K562 (cell line): ENCODE results near the gene P3H4. TPM values are rescaled to one million over a fixed set of nuclear protein-coding genes. Genes with fewer than 3 reads are reported as not detected.
A peak's percentile ranks its signal among the peaks of the same experiment; 100 is the strongest.

ENCODE experiments used
- ARHGAP35 ChIP-seq: fragments of 450-650 bp; IDR thresholded peaks from 2 replicates; pipeline ENCODE4 v1.6.1; 2018; ENCODE audit not compliant: partially characterized antibody
- BHLHE40 ChIP-seq: IDR thresholded peaks from 2 replicates; pipeline ENCODE4 v1.6.1; 2011; ENCODE audit warnings: low read length, improper control_type of control experiment
- HIVEP1 ChIP-seq: fragments of 250-450 bp; sonication (Bioruptor Pico); IDR thresholded peaks from 2 replicates; pipeline ENCODE4 v1.4.0; 2020; ENCODE audit warnings: mild to moderate bottlenecking
- HNRNPL ChIP-seq: fragments of 200-400 bp; formaldehyde crosslinking; IDR thresholded peaks from 2 replicates; pipeline ENCODE4 v1.6.1; 2017; ENCODE audit warnings: low read depth, mild to moderate bottlenecking, low read length
- KDM5B ChIP-seq: fragments of 200-600 bp; sonication (generic); IDR thresholded peaks from 2 replicates; pipeline ENCODE4 v1.6.1; 2012; ENCODE audit warnings: low read depth, mild to moderate bottlenecking, moderate library complexity, low read length, control low read depth, inconsistent platforms; ENCODE audit not compliant: insufficient replicate concordance
- MAX ChIP-seq: sonication (generic); formaldehyde crosslinking; IDR thresholded peaks from 2 replicates; pipeline ENCODE4 v1.9.0; 2022; ENCODE audit warnings: mild to moderate bottlenecking, missing genetic modification reagents
- NBN ChIP-seq: fragments of 450-650 bp; IDR thresholded peaks from 2 replicates; pipeline ENCODE4 v1.6.1; 2016; ENCODE audit warnings: low read depth, mild to moderate bottlenecking
- PML ChIP-seq: IDR thresholded peaks from 2 replicates; pipeline ENCODE4 v1.6.1; 2012; ENCODE audit warnings: low read length, inconsistent platforms
- RAD21 ChIP-seq, 2 experiments: fragments of 250-450 bp in 1 of 2; fragments of 450-650 bp in 1 of 2; sonication (Bioruptor Pico) in 1 of 2; formaldehyde crosslinking in 1 of 2; IDR thresholded peaks in 1 of 2; conservative IDR thresholded peaks in 1 of 2; 2 replicates each; pipeline versions ENCODE4 v1.4.0 to v1.8.0; 2020 to 2022; ENCODE audit warnings: mild to moderate bottlenecking in 2 of 2, moderate library complexity in 1 of 2
- SAFB ChIP-seq: fragments of 200-400 bp; formaldehyde crosslinking; IDR thresholded peaks from 2 replicates; pipeline ENCODE4 v1.6.1; 2017; ENCODE audit warnings: low read depth, low read length, borderline replicate concordance
- SMARCE1 ChIP-seq: fragments of 450-650 bp; IDR thresholded peaks from 2 replicates; pipeline ENCODE4 v1.7.1; 2016; ENCODE audit warnings: mild to moderate bottlenecking
- TEAD2 ChIP-seq: fragments of 450-650 bp; IDR thresholded peaks from 2 replicates; pipeline ENCODE4 v1.6.1; 2016; ENCODE audit warnings: missing genetic modification characterization, control low read depth, missing compliant biosample characterization
- ZNF197 ChIP-seq: fragments of 200-800 bp; sonication (Bioruptor generic); IDR thresholded peaks from 2 replicates; pipeline ENCODE4 v1.6.1; 2016; ENCODE audit warnings: low read depth, missing genetic modification characterization, missing compliant biosample characterization
- ZNF57 ChIP-seq: fragments of 450-650 bp; formaldehyde crosslinking; IDR thresholded peaks from 2 replicates; pipeline ENCODE4 v1.4.0; 2020; ENCODE audit warnings: mild to moderate bottlenecking, moderate library complexity
- ZNF586 ChIP-seq: fragments of 450-650 bp; formaldehyde crosslinking; conservative IDR thresholded peaks from 2 replicates; pipeline ENCODE4 v1.4.0; 2020; ENCODE audit warnings: mild to moderate bottlenecking, moderate library complexity
- ZNF668 ChIP-seq: fragments of 250-450 bp; sonication (Bioruptor Pico); IDR thresholded peaks from 2 replicates; pipeline ENCODE4 v1.8.0; 2022; ENCODE audit warnings: mild to moderate bottlenecking, inconsistent platforms
- ZNF75A ChIP-seq: fragments of 450-650 bp; formaldehyde crosslinking; IDR thresholded peaks from 2 replicates; pipeline ENCODE4 v1.4.0; 2020; ENCODE audit warnings: mild to moderate bottlenecking
- polyA plus RNA-seq, 8 experiments: library from polyadenylated mRNA; depleted of rRNA in 4 of 8; stranded (reverse) in 5 of 8; unstranded in 3 of 8; fragments of >200 nt; fragmentation: Nextera tagmentation in 2 of 8; fragmentation: Illumina TruSeq in 1 of 8; extraction: Ambion mirVana in 2 of 8; extraction: Trizol in 1 of 8; gene quantifications; 2 replicates each; pipeline versions ENCODE4 v1.2.1 to v1.2.3, GENCODE V29; 2011 to 2014; ENCODE audit warnings: inconsistent platforms in 1 of 8, missing spikeins in 1 of 8
- total RNA-seq, 7 experiments: library from RNA; depleted of rRNA in 6 of 7; stranded (reverse); fragments of >200 nt in 6 of 7; fragmentation: Illumina TruSeq in 2 of 7; extraction: Trizol in 2 of 7; gene quantifications; 2 replicates each; pipeline versions ENCODE4 v1.2.1 to v1.2.3, GENCODE V29; 2011 to 2021; ENCODE audit warnings: low replicate concordance in 1 of 7
- TF ChIP-seq, protein P1 (sequence below): fragments of 450-650 bp; IDR thresholded peaks from 2 replicates; pipeline ENCODE4 v1.6.1; 2016; ENCODE audit warnings: mild to moderate bottlenecking, moderate library complexity

The P3H4 gene
- total and polyA plus RNA-seq, 9 of the 15 experiments (the other 6 are each of a cell fraction or from before 2014, with no cell fraction given) = 0.10 to 3.7 (median 1.0) TPM

GRCh38 chr17:41785091-41785858 lies 26.5 kb downstream of the P3H4 start (continued):
- TF ChIP-seq, protein P1, sequence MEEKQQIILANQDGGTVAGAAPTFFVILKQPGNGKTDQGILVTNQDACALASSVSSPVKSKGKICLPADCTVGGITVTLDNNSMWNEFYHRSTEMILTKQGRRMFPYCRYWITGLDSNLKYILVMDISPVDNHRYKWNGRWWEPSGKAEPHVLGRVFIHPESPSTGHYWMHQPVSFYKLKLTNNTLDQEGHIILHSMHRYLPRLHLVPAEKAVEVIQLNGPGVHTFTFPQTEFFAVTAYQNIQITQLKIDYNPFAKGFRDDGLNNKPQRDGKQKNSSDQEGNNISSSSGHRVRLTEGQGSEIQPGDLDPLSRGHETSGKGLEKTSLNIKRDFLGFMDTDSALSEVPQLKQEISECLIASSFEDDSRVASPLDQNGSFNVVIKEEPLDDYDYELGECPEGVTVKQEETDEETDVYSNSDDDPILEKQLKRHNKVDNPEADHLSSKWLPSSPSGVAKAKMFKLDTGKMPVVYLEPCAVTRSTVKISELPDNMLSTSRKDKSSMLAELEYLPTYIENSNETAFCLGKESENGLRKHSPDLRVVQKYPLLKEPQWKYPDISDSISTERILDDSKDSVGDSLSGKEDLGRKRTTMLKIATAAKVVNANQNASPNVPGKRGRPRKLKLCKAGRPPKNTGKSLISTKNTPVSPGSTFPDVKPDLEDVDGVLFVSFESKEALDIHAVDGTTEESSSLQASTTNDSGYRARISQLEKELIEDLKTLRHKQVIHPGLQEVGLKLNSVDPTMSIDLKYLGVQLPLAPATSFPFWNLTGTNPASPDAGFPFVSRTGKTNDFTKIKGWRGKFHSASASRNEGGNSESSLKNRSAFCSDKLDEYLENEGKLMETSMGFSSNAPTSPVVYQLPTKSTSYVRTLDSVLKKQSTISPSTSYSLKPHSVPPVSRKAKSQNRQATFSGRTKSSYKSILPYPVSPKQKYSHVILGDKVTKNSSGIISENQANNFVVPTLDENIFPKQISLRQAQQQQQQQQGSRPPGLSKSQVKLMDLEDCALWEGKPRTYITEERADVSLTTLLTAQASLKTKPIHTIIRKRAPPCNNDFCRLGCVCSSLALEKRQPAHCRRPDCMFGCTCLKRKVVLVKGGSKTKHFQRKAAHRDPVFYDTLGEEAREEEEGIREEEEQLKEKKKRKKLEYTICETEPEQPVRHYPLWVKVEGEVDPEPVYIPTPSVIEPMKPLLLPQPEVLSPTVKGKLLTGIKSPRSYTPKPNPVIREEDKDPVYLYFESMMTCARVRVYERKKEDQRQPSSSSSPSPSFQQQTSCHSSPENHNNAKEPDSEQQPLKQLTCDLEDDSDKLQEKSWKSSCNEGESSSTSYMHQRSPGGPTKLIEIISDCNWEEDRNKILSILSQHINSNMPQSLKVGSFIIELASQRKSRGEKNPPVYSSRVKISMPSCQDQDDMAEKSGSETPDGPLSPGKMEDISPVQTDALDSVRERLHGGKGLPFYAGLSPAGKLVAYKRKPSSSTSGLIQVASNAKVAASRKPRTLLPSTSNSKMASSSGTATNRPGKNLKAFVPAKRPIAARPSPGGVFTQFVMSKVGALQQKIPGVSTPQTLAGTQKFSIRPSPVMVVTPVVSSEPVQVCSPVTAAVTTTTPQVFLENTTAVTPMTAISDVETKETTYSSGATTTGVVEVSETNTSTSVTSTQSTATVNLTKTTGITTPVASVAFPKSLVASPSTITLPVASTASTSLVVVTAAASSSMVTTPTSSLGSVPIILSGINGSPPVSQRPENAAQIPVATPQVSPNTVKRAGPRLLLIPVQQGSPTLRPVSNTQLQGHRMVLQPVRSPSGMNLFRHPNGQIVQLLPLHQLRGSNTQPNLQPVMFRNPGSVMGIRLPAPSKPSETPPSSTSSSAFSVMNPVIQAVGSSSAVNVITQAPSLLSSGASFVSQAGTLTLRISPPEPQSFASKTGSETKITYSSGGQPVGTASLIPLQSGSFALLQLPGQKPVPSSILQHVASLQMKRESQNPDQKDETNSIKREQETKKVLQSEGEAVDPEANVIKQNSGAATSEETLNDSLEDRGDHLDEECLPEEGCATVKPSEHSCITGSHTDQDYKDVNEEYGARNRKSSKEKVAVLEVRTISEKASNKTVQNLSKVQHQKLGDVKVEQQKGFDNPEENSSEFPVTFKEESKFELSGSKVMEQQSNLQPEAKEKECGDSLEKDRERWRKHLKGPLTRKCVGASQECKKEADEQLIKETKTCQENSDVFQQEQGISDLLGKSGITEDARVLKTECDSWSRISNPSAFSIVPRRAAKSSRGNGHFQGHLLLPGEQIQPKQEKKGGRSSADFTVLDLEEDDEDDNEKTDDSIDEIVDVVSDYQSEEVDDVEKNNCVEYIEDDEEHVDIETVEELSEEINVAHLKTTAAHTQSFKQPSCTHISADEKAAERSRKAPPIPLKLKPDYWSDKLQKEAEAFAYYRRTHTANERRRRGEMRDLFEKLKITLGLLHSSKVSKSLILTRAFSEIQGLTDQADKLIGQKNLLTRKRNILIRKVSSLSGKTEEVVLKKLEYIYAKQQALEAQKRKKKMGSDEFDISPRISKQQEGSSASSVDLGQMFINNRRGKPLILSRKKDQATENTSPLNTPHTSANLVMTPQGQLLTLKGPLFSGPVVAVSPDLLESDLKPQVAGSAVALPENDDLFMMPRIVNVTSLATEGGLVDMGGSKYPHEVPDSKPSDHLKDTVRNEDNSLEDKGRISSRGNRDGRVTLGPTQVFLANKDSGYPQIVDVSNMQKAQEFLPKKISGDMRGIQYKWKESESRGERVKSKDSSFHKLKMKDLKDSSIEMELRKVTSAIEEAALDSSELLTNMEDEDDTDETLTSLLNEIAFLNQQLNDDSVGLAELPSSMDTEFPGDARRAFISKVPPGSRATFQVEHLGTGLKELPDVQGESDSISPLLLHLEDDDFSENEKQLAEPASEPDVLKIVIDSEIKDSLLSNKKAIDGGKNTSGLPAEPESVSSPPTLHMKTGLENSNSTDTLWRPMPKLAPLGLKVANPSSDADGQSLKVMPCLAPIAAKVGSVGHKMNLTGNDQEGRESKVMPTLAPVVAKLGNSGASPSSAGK = no peak
- TF ChIP-seq ZNF668 (CRISPR knock-in tag) (no peak), BHLHE40 (no peak), ZNF197 (CRISPR knock-in tag) (no peak), ARHGAP35 (no peak), ZNF586 (CRISPR knock-in tag) (no peak), MAX (CRISPR knock-in tag) (no peak), HIVEP1 (CRISPR knock-in tag) (no peak), TEAD2 (tag) (peak; percentile 80), ZNF75A (CRISPR knock-in tag) (no peak), NBN (no peak; the same call in 1 of the 2 replicates), SMARCE1 (no peak), KDM5B (peak; percentile 40), ZNF57 (CRISPR knock-in tag) (no peak), RAD21 (CRISPR knock-in tag; conservative IDR thresholded peaks at IDR 0.05 in 1 of 2, IDR thresholded peaks at IDR 0.05 in 1 of 2) (no peak), PML (no peak), HNRNPL (no peak), SAFB (no peak)
